Mesendoderm (in vitro differentiated cells): ENCODE results near the gene ORAI2.

Experiments
- DNase-seq: peaks from one replicate; pipeline ENCODE4 v3.0.0; 2013
- H2AK5ac ChIP-seq: 2 replicates; pipeline ENCODE4 v1.6.1; 2013; ENCODE audit warnings: low read length, inconsistent platforms
- H2BK120ac ChIP-seq: 2 replicates; pipeline ENCODE4 v1.6.1; 2013; ENCODE audit warnings: low read depth, mild to moderate bottlenecking, low read length, moderate library complexity, mixed read lengths
- H2BK15ac ChIP-seq: replicated peaks from 2 replicates; pipeline ENCODE4 v1.6.1; 2013; ENCODE audit warnings: low read depth, mild to moderate bottlenecking, moderate library complexity
- H2BK5ac ChIP-seq: 2 replicates; pipeline ENCODE4 v1.6.1; 2013; ENCODE audit warnings: low read length, inconsistent platforms
- H3K18ac ChIP-seq: 2 replicates; pipeline ENCODE4 v1.6.1; 2013; ENCODE audit warnings: mild to moderate bottlenecking, low read length, mixed read lengths
- H3K23ac ChIP-seq: one replicate; pipeline ENCODE4 v1.6.1; 2013; ENCODE audit warnings: low read length
- H3K27ac ChIP-seq: 2 replicates; pipeline ENCODE4 v1.5.1; 2013; ENCODE audit warnings: low read depth, mild to moderate bottlenecking, inconsistent platforms, low read length, moderate library complexity
- H3K27me3 ChIP-seq: 2 replicates; pipeline ENCODE4 v1.6.1; 2013; ENCODE audit warnings: low read length, control low read depth, mild to moderate bottlenecking, inconsistent platforms; ENCODE audit not compliant: insufficient read depth, poor library complexity
- H3K36me3 ChIP-seq: 2 replicates; pipeline ENCODE4 v1.6.1; 2013; ENCODE audit warnings: low read length, inconsistent platforms; ENCODE audit not compliant: control insufficient read depth, insufficient read depth
- H3K4ac ChIP-seq: one replicate; pipeline ENCODE4 v1.6.1; 2013; ENCODE audit warnings: low read depth, mild to moderate bottlenecking, low read length, moderate library complexity
- H3K4me1 ChIP-seq: 2 replicates; pipeline ENCODE4 v1.6.1; 2013; ENCODE audit warnings: low read depth, low read length, inconsistent platforms; ENCODE audit not compliant: control insufficient read depth
- H3K4me2 ChIP-seq: 2 replicates; pipeline ENCODE4 v1.6.1; 2013; ENCODE audit warnings: low read length
- H3K4me3 ChIP-seq: 2 replicates; pipeline ENCODE4 v1.5.1; 2013; ENCODE audit warnings: mild to moderate bottlenecking, low read length
- H3K56ac ChIP-seq: one replicate; pipeline ENCODE4 v1.6.1; 2013; ENCODE audit warnings: low read length
- H3K79me1 ChIP-seq: 2 replicates; pipeline ENCODE4 v1.6.1; 2013; ENCODE audit warnings: low read length, inconsistent platforms
- H3K79me2 ChIP-seq: 2 replicates; pipeline ENCODE4 v1.6.1; 2013; ENCODE audit warnings: mild to moderate bottlenecking, low read length; ENCODE audit not compliant: control insufficient read depth, insufficient read depth
- H3K9ac ChIP-seq: 2 replicates; pipeline ENCODE4 v1.6.1; 2013; ENCODE audit warnings: low read length, inconsistent platforms
- H4K5ac ChIP-seq: one replicate; pipeline ENCODE4 v1.6.1; 2013; ENCODE audit warnings: low read length
- H4K8ac ChIP-seq: one replicate; pipeline ENCODE4 v1.6.1; 2013; ENCODE audit warnings: low read depth, mild to moderate bottlenecking, control low read depth, low read length, moderate library complexity
- WGBS: extraction: QIAGEN DNeasy Blood & Tissue Kit; methylation state at CpG from one replicate; pipeline ENCODE4 v1.1.7; 2013; ENCODE audit warnings: low lambda C conversion rate, missing lambda C conversion rate; ENCODE audit not compliant: insufficient coverage; ENCODE audit errors: extremely low coverage; 5-methylcytosine and 5-hydroxymethylcytosine counted together

The ORAI2 gene

DNA sequence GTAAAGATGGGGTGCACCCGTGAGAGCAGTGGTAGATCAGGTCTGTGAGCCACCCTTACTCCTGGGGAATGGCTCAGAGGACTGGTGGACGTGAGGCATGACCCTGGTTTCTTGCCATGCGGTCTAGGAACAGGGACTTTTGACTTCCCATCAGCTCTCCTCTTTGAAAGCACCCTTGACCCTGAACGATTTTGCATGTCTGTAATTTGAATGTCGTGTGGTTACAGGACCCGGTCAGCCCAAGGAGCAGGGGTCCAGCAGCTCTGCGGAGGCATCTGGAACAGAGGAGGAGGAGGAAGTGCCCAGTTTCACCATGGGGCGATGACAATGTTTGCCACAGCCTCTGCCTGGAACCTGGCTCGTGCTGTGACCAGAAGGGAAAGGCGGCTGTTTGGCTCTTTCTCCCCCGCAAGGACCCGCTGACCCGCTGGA is 8.6 kb upstream of the ORAI2 start:
- no peak overlapping the region for H2BK120ac ChIP-seq
- no peaks in the 10 kb centered on the region for H3K27me3 ChIP-seq
- no peak overlapping the region for H3K9ac ChIP-seq
- no peak for DNase-seq
- no peak overlapping the region for H4K5ac ChIP-seq
- H3K36me3 ChIP-seq = peaks cover 8% of the 10 kb centered on the region
- H3K4me3 ChIP-seq = no peak overlapping the region
- no peak overlapping the region for H3K27ac ChIP-seq
- no peaks in the 10 kb centered on the region for H3K79me2 ChIP-seq
- no CpG with 5 or more reads among the region's 13 CpGs for WGBS
- no peak overlapping the region for H2BK15ac ChIP-seq
- no peak overlapping the region for H4K8ac ChIP-seq
- H3K4me1 ChIP-seq = no peaks in the 10 kb centered on the region
- H3K4me2 ChIP-seq = no peak overlapping the region
- no peaks in the 10 kb centered on the region for H3K79me1 ChIP-seq
- H3K18ac ChIP-seq = no peak overlapping the region
- H3K23ac ChIP-seq = no peak overlapping the region
- H3K56ac ChIP-seq = peak overlapping the region; percentile 25
- H2BK5ac ChIP-seq = no peak overlapping the region
- H3K4ac ChIP-seq = no peak overlapping the region
- H2AK5ac ChIP-seq = no peak overlapping the region

DNA sequence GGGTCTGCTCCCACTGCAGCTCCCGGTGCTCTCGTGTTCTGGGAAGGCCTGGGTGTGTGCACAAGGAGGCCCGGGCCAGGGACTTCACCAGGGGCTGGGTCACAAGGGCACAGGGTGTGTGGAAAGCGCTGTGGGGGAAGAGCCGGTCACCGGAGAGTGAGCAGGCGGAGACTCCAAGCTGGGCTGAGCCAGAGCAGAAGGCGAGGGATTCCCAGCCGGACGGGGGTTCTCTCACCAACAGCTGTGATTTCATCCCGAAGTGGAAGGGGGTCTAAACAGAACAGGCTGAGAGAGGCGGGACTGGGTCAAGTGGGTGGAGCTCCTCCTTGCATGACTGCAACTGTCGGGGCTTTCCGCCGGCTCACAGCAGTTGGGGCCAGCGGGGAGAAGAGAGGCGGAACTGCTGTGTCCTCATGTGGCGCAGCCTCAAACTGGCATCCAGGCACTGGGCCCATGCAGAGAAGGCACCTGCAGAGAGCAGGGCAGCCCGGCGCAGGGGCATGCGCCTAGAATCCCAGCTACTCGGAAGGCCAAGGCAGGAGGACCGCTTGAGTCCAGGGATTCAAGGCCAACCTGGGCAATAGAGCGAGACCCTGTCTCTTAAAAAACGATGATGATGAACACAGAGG is 7.6 kb upstream of the ORAI2 start:
- Histone ChIP-seq H2BK15ac (no peak overlapping the region), H3K27me3 (no peaks in the 10 kb centered on the region), H3K4me1 (no peaks in the 10 kb centered on the region), H3K79me2 (no peaks in the 10 kb centered on the region), H4K5ac (no peak overlapping the region), H3K23ac (no peak overlapping the region), H3K79me1 (no peaks in the 10 kb centered on the region), H3K4ac (no peak overlapping the region), H3K18ac (no peak overlapping the region), H3K4me2 (no peak overlapping the region), H4K8ac (no peak overlapping the region), H3K4me3 (no peak overlapping the region), H3K27ac (no peak overlapping the region), H2AK5ac (no peak overlapping the region), H3K9ac (no peak overlapping the region), H3K56ac (no peak overlapping the region), H2BK5ac (no peak overlapping the region), H3K36me3 (peaks cover 6% of the 10 kb centered on the region), H2BK120ac (no peak overlapping the region)
- no peak for DNase-seq
- no CpG with 5 or more reads among the region's 25 CpGs for WGBS

DNA sequence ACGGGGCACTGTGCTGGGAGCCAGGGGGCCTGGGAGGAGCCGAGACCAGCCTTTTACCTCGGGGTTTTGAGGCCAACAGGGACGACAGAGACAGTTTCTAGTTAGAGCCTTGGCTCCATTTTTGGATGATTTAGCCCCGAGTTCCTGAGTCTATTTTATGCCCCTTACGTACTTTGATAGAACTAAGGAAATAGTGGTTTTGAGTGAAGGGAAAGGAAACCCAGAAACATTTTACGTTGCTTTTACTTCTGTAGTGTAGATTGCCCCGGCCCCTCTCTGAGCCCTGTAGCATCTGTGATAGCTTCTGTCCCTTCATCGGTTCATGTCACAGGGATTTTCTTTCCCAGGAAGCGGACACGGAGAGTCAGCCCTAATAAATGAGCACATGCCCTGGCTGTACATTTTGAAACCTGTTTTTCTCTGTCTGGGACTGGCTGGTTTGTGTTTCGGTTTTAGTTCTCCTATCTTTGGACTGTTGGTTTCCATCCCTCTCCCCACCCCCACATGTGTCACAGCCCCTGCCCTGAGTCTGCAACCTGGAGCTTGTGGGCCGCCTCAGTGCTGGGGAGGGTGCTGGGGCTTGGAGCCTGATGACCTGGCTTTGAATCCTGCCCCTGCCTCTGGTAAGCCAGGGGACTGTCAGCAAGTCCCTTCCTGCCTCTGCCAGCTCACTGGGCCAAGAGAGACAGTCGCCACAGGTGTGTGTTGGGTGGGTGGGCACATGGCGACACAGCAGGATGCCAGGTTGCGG is 6.9 kb upstream of the ORAI2 start:
- Histone ChIP-seq H3K79me1 (no peaks in the 10 kb centered on the region), H3K79me2 (no peaks in the 10 kb centered on the region), H3K27me3 (no peaks in the 10 kb centered on the region), H4K5ac (no peak overlapping the region), H3K36me3 (peaks cover 5% of the 10 kb centered on the region), H3K18ac (no peak overlapping the region), H3K4me2 (no peak overlapping the region), H3K27ac (no peak overlapping the region), H3K4me3 (no peak overlapping the region), H2BK120ac (no peak overlapping the region), H2AK5ac (no peak overlapping the region), H3K4me1 (peaks cover 1% of the 10 kb centered on the region), H3K9ac (no peak overlapping the region), H2BK15ac (no peak overlapping the region), H4K8ac (no peak overlapping the region), H2BK5ac (no peak overlapping the region), H3K56ac (no peak overlapping the region), H3K4ac (no peak overlapping the region), H3K23ac (no peak overlapping the region)
- DNase-seq = no peak
- no CpG with 5 or more reads among the region's 16 CpGs for WGBS

DNA sequence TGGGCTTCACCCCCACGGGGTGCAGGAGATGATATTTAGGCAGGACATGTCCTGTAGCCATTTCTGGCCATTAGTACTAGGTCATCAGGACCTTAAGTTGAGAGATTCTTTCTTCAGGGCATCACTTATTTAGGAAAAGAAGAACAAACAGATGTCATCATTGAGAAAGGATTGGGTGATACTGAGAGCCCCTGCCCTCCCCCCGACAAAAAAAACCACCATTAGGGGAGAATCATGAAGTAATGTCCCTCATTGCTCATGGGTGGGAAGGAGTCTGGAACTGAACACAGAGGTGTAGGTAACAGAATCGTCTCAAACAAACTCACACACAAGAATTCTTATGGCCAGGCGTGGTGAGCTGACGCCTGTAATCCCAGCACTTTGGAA is 6.4 kb upstream of the ORAI2 start:
- Histone ChIP-seq H3K27ac (no peak overlapping the region), H3K4me1 (peaks cover 5% of the 10 kb centered on the region), H3K56ac (no peak overlapping the region), H3K4me3 (no peak overlapping the region), H3K79me2 (no peaks in the 10 kb centered on the region), H3K18ac (no peak overlapping the region), H3K36me3 (peaks cover 5% of the 10 kb centered on the region), H2BK15ac (no peak overlapping the region), H3K4me2 (no peak overlapping the region), H3K23ac (no peak overlapping the region), H4K5ac (no peak overlapping the region), H2AK5ac (no peak overlapping the region), H3K27me3 (no peaks in the 10 kb centered on the region), H3K9ac (no peak overlapping the region), H2BK5ac (no peak overlapping the region), H3K4ac (no peak overlapping the region), H3K79me1 (no peaks in the 10 kb centered on the region), H2BK120ac (no peak overlapping the region), H4K8ac (no peak overlapping the region)
- no CpG with 5 or more reads among the region's 5 CpGs for WGBS
- DNase-seq = no peak

DNA sequence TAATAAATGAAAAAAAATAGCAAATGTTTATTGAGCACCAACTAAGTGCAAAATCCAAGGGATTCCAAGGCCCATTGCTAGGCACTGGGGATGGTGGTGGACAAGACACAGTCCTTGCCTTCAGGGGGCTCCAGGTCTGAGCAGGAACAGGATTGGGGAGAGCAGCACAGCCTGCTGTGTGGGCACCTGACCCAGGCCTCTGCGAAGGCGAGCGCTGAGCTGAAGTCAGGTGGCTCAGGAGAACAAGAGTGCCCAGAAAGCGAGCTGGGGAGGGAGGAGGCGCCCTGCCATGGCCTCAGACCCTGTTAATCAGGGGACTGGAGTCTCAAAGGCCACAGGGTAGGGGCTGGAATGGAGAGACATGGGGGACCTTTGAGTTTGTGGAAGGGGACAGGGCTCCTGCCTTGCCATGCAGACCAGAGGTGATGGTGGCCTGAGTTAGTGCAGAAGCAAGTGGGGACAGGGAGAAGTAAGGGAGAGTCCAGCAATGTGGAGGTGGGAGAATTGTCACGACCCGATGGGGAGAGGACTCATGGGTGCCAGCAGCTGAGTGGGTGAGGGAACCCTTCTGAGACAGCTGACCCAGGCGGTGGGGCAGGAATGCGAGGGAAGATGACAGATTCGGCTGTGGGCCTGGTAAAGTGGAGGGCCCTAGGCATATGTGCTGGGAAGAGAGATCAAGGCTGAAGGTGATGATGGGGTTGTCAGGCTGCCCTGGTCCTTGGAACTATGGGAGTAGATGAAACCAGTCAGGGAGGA is 4.1 kb upstream of the ORAI2 start:
- no peak overlapping the region for H3K56ac ChIP-seq
- H3K4me3 ChIP-seq = no peak overlapping the region
- no peak overlapping the region for H2BK15ac ChIP-seq
- no peak overlapping the region for H3K9ac ChIP-seq
- H3K4ac ChIP-seq = no peak overlapping the region
- H4K8ac ChIP-seq = no peak overlapping the region
- H2AK5ac ChIP-seq = no peak overlapping the region
- H3K18ac ChIP-seq = no peak overlapping the region
- H2BK5ac ChIP-seq = no peak overlapping the region
- DNase-seq = no peak
- H3K27ac ChIP-seq = no peak overlapping the region
- H2BK120ac ChIP-seq = no peak overlapping the region
- H3K4me1 ChIP-seq = peaks cover 6% of the 10 kb centered on the region
- no peaks in the 10 kb centered on the region for H3K79me1 ChIP-seq
- no peak overlapping the region for H3K23ac ChIP-seq
- no peak overlapping the region for H4K5ac ChIP-seq
- H3K27me3 ChIP-seq = no peaks in the 10 kb centered on the region
- H3K4me2 ChIP-seq = no peak overlapping the region
- WGBS = no CpG with 5 or more reads among the region's 10 CpGs
- peaks cover 5% of the 10 kb centered on the region for H3K36me3 ChIP-seq
- H3K79me2 ChIP-seq = no peaks in the 10 kb centered on the region
